SK-N-SH treated with all-trans-retinoic acid at 6 μM for 48 hours (cell line): ENCODE results near the gene SPOCK1.

ENCODE experiments used
- ATAC-seq: fragments of 200-7000 bp; cut with Tn5 transposase; 3 replicates; pipeline ENCODE4 v1.9.1; 2020; ENCODE audit warnings: mild to moderate bottlenecking, moderate library complexity
- ARNTL ChIP-seq: fragments of 450-650 bp; formaldehyde crosslinking; IDR thresholded peaks from 2 replicates; pipeline ENCODE4 v1.5.0; 2020; ENCODE audit warnings: low read depth, mild to moderate bottlenecking, moderate library complexity, borderline replicate concordance
- BACH2 ChIP-seq: fragments of 250-450 bp; sonication (Bioruptor Pico); IDR thresholded peaks from 2 replicates; pipeline ENCODE4 v1.9.0; 2021; ENCODE audit warnings: mild to moderate bottlenecking, borderline replicate concordance
- CSDC2 ChIP-seq: fragments of 250-450 bp; sonication (Bioruptor Pico); IDR thresholded peaks from 2 replicates; pipeline ENCODE4 v1.5.0; 2020; ENCODE audit warnings: mild to moderate bottlenecking, moderate library complexity
- ESRRG ChIP-seq: fragments of 250-450 bp; sonication (Bioruptor Pico); IDR thresholded peaks from 2 replicates; pipeline ENCODE4 v1.6.1; 2021; ENCODE audit warnings: mild to moderate bottlenecking
- GLIS3 ChIP-seq: fragments of 250-450 bp; sonication (Bioruptor Pico); IDR thresholded peaks from 2 replicates; pipeline ENCODE4 v1.5.0; 2020; ENCODE audit warnings: mild to moderate bottlenecking, moderate library complexity
- OSR1 ChIP-seq: fragments of 250-450 bp; sonication (Bioruptor Pico); IDR thresholded peaks from 2 replicates; pipeline ENCODE4 v1.8.0; 2022; ENCODE audit warnings: moderate library complexity, mild to moderate bottlenecking, inconsistent platforms
- PPARA ChIP-seq: fragments of 250-450 bp; sonication (Bioruptor Pico); IDR thresholded peaks from 2 replicates; pipeline ENCODE4 v1.5.0; 2020; ENCODE audit warnings: mild to moderate bottlenecking, borderline replicate concordance
- RARB ChIP-seq: fragments of 250-450 bp; sonication (Bioruptor Pico); IDR thresholded peaks from 2 replicates; pipeline ENCODE4 v1.8.0; 2021; ENCODE audit warnings: mild to moderate bottlenecking, moderate library complexity
- TCF4 ChIP-seq: fragments of 250-450 bp; sonication (Bioruptor Pico); IDR thresholded peaks from 2 replicates; pipeline ENCODE4 v1.8.0; 2021; ENCODE audit warnings: mild to moderate bottlenecking, moderate library complexity, borderline replicate concordance
- TOX ChIP-seq: fragments of 250-450 bp; sonication (Bioruptor Pico); IDR thresholded peaks from 2 replicates; pipeline ENCODE4 v1.8.0; 2021; ENCODE audit warnings: mild to moderate bottlenecking, moderate library complexity, borderline replicate concordance
- ZC3H10 ChIP-seq: fragments of 250-450 bp; sonication (Bioruptor Pico); IDR thresholded peaks from 2 replicates; pipeline ENCODE4 v1.5.1; 2021; ENCODE audit warnings: mild to moderate bottlenecking, moderate library complexity
- ZFP3 ChIP-seq: fragments of 250-450 bp; sonication (Bioruptor Pico); IDR thresholded peaks from 2 replicates; pipeline ENCODE4 v1.5.0; 2020; ENCODE audit warnings: mild to moderate bottlenecking, moderate library complexity
- ZFP30 ChIP-seq: fragments of 450-650 bp; formaldehyde crosslinking; IDR thresholded peaks from 2 replicates; pipeline ENCODE4 v1.5.0; 2022; ENCODE audit warnings: mild to moderate bottlenecking, moderate library complexity
- ZNF565 ChIP-seq: fragments of 450-650 bp; formaldehyde crosslinking; conservative IDR thresholded peaks from 2 replicates; pipeline ENCODE4 v1.5.0; 2020; ENCODE audit warnings: low read depth, mild to moderate bottlenecking, moderate library complexity
- ZNF70 ChIP-seq: fragments of 450-650 bp; formaldehyde crosslinking; IDR thresholded peaks from 2 replicates; pipeline ENCODE4 v1.5.0; 2020; ENCODE audit warnings: mild to moderate bottlenecking, moderate library complexity
- ZNF8 ChIP-seq: fragments of 450-650 bp; formaldehyde crosslinking; IDR thresholded peaks from 2 replicates; pipeline ENCODE4 v1.5.0; 2020; ENCODE audit warnings: mild to moderate bottlenecking, moderate library complexity
- TF ChIP-seq, protein P1 (sequence below): fragments of 250-450 bp; sonication (Bioruptor Pico); IDR thresholded peaks from 2 replicates; pipeline ENCODE4 v1.5.0; 2020; ENCODE audit warnings: mild to moderate bottlenecking, moderate library complexity
- TF ChIP-seq, protein P2 (sequence below): fragments of 250-450 bp; sonication (Bioruptor Pico); IDR thresholded peaks from 2 replicates; pipeline ENCODE4 v1.8.0; 2020; ENCODE audit warnings: mild to moderate bottlenecking, moderate library complexity, borderline replicate concordance
- TF ChIP-seq, protein P3 (sequence below): fragments of 250-450 bp; sonication (Bioruptor Pico); IDR thresholded peaks from 2 replicates; pipeline ENCODE4 v1.5.1; 2021; ENCODE audit warnings: mild to moderate bottlenecking, moderate library complexity
- TF ChIP-seq, protein P4 (sequence below): fragments of 250-450 bp; sonication (Bioruptor Pico); IDR thresholded peaks from 2 replicates; pipeline ENCODE4 v1.5.1; 2020; ENCODE audit warnings: low read depth, mild to moderate bottlenecking, moderate library complexity

SPOCK1 gene

DNA sequence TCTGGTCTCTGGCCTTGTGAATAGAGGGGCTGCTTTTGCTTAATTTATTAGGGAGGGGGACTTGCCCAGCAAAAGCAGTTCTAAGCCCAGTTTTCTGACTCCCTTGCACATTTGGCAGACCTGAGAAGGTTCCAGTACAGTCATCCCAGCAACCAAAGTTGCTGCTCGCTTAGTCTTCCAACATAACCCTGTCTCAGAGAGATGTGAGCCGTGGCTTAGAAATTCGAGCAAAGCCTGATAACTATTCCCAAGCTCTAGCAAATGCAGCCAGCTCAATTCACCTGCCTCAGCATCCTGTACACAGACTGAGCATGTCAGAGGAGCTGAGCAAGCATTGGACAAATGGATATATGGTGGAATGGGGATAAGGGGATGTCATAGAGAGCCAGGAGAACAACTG is 401.9 kb downstream of the SPOCK1 start (continued):
- TF ChIP-seq, protein P1, sequence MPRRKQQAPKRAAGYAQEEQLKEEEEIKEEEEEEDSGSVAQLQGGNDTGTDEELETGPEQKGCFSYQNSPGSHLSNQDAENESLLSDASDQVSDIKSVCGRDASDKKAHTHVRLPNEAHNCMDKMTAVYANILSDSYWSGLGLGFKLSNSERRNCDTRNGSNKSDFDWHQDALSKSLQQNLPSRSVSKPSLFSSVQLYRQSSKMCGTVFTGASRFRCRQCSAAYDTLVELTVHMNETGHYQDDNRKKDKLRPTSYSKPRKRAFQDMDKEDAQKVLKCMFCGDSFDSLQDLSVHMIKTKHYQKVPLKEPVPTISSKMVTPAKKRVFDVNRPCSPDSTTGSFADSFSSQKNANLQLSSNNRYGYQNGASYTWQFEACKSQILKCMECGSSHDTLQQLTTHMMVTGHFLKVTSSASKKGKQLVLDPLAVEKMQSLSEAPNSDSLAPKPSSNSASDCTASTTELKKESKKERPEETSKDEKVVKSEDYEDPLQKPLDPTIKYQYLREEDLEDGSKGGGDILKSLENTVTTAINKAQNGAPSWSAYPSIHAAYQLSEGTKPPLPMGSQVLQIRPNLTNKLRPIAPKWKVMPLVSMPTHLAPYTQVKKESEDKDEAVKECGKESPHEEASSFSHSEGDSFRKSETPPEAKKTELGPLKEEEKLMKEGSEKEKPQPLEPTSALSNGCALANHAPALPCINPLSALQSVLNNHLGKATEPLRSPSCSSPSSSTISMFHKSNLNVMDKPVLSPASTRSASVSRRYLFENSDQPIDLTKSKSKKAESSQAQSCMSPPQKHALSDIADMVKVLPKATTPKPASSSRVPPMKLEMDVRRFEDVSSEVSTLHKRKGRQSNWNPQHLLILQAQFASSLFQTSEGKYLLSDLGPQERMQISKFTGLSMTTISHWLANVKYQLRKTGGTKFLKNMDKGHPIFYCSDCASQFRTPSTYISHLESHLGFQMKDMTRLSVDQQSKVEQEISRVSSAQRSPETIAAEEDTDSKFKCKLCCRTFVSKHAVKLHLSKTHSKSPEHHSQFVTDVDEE (CRISPR knock-in tag), result no peak

DNA sequence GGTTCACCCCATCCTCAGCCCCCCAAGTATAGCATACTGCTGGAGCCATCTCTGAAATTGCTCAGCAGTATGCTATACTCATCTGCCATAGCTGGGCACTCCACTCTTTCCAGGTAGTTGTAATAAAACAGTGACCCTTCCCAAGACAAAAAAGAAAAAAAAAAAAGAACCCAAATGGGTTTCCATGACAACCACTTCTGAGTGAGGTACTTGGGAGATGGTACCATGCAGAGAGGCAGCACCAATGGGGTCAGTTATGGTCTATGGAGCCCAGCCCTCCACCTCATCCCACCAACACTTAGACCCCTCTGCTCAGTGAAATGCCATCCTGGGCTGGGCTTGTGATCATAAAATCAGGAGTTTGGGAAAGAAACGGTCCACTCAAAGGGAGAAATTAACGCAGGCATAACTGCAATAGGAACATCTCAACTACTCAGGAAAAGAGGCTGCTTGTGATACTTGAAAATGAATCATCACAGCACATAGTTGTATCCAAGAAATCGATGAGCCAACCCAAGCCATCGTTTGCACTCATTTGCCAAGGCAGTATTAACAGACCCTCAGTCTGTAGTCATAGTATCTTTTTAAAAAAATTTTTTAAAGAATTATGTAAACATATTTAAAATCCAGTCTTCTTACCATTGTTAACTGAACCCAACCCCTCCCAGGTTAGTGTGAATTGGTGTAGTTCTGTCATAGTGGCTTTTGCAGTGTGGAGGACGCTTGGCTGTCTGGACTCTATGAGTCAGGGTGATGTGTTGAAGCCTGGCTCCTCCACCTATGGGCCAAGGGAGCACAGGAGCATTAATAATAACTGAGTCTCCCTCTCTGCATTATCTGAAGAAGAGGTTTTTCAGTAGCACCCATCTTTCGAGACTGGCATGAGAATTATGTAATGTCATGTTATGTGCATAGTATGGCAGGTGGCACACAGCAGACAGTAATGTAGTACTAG is 402.7 kb downstream of the SPOCK1 start:
- no peak for ATAC-seq
- TF ChIP-seq, protein P2, sequence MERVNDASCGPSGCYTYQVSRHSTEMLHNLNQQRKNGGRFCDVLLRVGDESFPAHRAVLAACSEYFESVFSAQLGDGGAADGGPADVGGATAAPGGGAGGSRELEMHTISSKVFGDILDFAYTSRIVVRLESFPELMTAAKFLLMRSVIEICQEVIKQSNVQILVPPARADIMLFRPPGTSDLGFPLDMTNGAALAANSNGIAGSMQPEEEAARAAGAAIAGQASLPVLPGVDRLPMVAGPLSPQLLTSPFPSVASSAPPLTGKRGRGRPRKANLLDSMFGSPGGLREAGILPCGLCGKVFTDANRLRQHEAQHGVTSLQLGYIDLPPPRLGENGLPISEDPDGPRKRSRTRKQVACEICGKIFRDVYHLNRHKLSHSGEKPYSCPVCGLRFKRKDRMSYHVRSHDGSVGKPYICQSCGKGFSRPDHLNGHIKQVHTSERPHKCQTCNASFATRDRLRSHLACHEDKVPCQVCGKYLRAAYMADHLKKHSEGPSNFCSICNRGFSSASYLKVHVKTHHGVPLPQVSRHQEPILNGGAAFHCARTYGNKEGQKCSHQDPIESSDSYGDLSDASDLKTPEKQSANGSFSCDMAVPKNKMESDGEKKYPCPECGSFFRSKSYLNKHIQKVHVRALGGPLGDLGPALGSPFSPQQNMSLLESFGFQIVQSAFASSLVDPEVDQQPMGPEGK (CRISPR knock-in tag), result no peak
- TF ChIP-seq, protein P1 (CRISPR knock-in tag), result no peak
- TF ChIP-seq TCF4 (CRISPR knock-in tag), result no peak
- TF ChIP-seq TOX (CRISPR knock-in tag), result no peak
- TF ChIP-seq GLIS3 (CRISPR knock-in tag), result no peak
- TF ChIP-seq ZNF8 (CRISPR knock-in tag), result no peak
- no peak for TF ChIP-seq ZNF70 (CRISPR knock-in tag)
- no peak for TF ChIP-seq PPARA (CRISPR knock-in tag)
- TF ChIP-seq BACH2 (CRISPR knock-in tag), result no peak
- no peak for TF ChIP-seq RARB (CRISPR knock-in tag)

DNA sequence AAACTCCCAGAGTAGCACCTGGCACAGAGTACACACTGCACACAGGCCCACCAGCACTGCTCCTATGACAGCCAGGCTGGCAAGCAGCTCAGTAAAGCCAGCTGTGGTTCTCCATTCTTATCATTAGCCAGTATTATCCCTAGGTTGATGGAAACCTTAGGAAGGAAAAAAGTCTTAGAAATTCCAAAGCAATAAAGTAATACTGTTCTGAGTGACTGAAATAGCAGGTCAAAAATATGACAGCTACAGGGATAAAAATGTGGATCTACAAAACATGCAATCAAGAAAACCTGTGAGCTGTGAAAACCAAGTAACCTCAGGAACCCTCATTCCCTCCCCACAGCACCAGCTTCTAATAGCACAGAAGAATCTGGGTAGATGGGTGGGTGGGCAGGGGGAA is 403.5 kb downstream of the SPOCK1 start:
- ATAC-seq, result no peak
- TF ChIP-seq, protein P1 (CRISPR knock-in tag), result no peak
- TF ChIP-seq GLIS3 (CRISPR knock-in tag) (no peak), OSR1 (no peak), ESRRG (CRISPR knock-in tag) (no peak), PPARA (CRISPR knock-in tag) (no peak), BACH2 (CRISPR knock-in tag) (no peak), TOX (CRISPR knock-in tag) (no peak), ZFP3 (CRISPR knock-in tag) (no peak), ZC3H10 (CRISPR knock-in tag) (no peak), RARB (CRISPR knock-in tag) (no peak), ZNF70 (CRISPR knock-in tag) (no peak), CSDC2 (CRISPR knock-in tag) (no peak), ZNF565 (no peak), ARNTL (no peak), ZFP30 (CRISPR knock-in tag) (no peak)
- TF ChIP-seq, protein P3, sequence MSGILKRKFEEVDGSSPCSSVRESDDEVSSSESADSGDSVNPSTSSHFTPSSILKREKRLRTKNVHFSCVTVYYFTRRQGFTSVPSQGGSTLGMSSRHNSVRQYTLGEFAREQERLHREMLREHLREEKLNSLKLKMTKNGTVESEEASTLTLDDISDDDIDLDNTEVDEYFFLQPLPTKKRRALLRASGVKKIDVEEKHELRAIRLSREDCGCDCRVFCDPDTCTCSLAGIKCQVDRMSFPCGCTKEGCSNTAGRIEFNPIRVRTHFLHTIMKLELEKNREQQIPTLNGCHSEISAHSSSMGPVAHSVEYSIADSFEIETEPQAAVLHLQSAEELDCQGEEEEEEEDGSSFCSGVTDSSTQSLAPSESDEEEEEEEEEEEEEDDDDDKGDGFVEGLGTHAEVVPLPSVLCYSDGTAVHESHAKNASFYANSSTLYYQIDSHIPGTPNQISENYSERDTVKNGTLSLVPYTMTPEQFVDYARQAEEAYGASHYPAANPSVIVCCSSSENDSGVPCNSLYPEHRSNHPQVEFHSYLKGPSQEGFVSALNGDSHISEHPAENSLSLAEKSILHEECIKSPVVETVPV (CRISPR knock-in tag), result no peak
- TF ChIP-seq, protein P4, sequence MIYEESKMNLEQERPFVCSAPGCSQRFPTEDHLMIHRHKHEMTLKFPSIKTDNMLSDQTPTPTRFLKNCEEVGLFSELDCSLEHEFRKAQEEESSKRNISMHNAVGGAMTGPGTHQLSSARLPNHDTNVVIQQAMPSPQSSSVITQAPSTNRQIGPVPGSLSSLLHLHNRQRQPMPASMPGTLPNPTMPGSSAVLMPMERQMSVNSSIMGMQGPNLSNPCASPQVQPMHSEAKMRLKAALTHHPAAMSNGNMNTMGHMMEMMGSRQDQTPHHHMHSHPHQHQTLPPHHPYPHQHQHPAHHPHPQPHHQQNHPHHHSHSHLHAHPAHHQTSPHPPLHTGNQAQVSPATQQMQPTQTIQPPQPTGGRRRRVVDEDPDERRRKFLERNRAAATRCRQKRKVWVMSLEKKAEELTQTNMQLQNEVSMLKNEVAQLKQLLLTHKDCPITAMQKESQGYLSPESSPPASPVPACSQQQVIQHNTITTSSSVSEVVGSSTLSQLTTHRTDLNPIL (CRISPR knock-in tag), result no peak
- TF ChIP-seq, protein P2 (CRISPR knock-in tag), result no peak
